MG63 (cell line): ENCODE results near the gene MYOF. TPM values are rescaled to one million over a fixed set of nuclear protein-coding genes. Genes with fewer than 3 reads are reported as not detected.
"Not testable (repeated sequence)": the region's sequence is repeated elsewhere in the genome, so short reads cannot be mapped to it uniquely, and the experiment has no call there.

ENCODE experiments used
- DNase-seq: peaks from one replicate; pipeline ENCODE4 v3.0.0-alpha.2; 2020
- H3K27me3 ChIP-seq: fragments of 250-450 bp; sonication (Bioruptor Pico); 2 replicates; pipeline ENCODE4 v1.5.1; 2020; ENCODE audit warnings: mild to moderate bottlenecking, moderate library complexity
- H3K36me3 ChIP-seq: fragments of 250-450 bp; sonication (Bioruptor Pico); 2 replicates; pipeline ENCODE4 v1.5.1; 2020; ENCODE audit warnings: mild to moderate bottlenecking, moderate library complexity
- H3K4me3 ChIP-seq: fragments of 250-450 bp; sonication (Bioruptor Pico); 2 replicates; pipeline ENCODE4 v1.5.1; 2020; ENCODE audit warnings: mild to moderate bottlenecking, moderate library complexity
- H3K9me3 ChIP-seq: fragments of 250-450 bp; sonication (Bioruptor Pico); 2 replicates; pipeline ENCODE4 v1.5.1; 2020; ENCODE audit warnings: mild to moderate bottlenecking, moderate library complexity
- total RNA-seq: library from RNA; depleted of rRNA; stranded (reverse); fragments of >200 nt; shearing (Covaris generic); gene quantifications from 2 replicates; pipeline ENCODE4 v1.2.3, GENCODE V29; 2014; ENCODE audit warnings: low replicate concordance

Gene MYOF
- total RNA-seq, 1 experiment from 2014 or later, result 75.6 TPM

DNA sequence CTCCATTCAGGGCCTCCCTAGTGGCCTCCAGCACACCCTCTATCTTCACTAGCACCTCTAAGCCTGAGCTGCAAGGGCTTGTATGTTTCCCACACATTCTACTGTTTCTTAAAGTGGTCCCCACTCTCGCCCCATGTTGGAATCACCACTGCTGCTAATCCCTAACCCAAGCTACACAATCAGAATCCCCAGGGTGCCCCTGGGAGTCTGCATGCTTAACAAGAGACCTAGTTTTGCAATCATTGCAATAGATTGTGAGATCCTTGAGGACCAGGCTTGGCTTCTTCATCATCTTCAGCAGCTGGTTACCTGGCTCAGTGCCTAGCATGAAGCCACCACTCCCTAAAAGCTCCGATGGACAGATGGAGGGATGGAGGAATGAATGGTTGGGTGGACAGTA lies 113.9 kb downstream of the MYOF start:
- no peak for DNase-seq
- H3K27me3 ChIP-seq, result no peaks in the 10 kb centered on the region
- H3K4me3 ChIP-seq, result no peak overlapping the region
- peaks cover 92% of the 10 kb centered on the region for H3K36me3 ChIP-seq
- H3K9me3 ChIP-seq, result no peaks in the 10 kb centered on the region

DNA sequence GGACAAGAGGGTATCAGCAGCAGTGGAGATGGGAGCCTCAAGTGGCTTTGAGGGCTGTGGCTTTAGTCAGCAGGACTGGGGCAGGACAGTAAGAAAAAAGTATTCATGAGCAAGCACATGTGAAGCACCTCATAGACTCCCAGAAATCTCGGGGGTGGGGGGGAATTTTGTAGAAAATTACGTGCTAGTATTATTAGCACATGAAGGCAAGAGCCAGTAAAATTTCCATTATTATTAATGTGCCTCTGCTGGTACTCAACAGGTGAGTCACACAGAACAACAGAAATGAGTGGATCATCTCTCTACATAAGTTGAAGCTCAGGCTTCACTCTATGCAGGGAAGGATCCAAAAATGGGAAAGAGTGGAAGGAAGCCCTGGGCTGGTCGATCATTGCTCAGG lies 114.5 kb downstream of the MYOF start:
- Histone ChIP-seq H3K4me3 (no peak overlapping the region), H3K27me3 (no peaks in the 10 kb centered on the region), H3K36me3 (peaks cover 92% of the 10 kb centered on the region), H3K9me3 (no peaks in the 10 kb centered on the region)
- no peak for DNase-seq

DNA sequence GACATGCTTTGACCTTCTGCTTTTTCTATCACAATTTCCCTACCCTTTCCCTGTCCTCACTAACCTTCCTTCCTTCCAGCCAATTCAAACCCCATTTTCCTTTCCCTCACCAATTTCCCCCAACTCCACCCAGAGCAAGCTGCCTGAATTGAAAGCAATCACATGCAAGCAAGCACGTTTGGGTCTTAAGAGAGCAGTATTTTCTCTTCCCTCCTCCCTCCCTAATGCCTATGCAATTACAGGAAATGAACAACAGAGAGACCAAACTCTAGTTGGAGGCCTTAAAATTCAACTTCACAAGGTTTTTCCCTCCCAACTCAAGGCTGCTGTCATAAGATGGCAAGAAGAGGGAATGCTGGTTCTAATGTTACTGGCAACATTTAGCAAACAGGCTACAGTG lies 117.2 kb downstream of the MYOF start:
- H3K27me3 ChIP-seq, result no peaks in the 10 kb centered on the region
- no peak for DNase-seq
- no peaks in the 10 kb centered on the region for H3K9me3 ChIP-seq
- H3K36me3 ChIP-seq, result peaks cover 93% of the 10 kb centered on the region
- H3K4me3 ChIP-seq, result no peak overlapping the region

DNA sequence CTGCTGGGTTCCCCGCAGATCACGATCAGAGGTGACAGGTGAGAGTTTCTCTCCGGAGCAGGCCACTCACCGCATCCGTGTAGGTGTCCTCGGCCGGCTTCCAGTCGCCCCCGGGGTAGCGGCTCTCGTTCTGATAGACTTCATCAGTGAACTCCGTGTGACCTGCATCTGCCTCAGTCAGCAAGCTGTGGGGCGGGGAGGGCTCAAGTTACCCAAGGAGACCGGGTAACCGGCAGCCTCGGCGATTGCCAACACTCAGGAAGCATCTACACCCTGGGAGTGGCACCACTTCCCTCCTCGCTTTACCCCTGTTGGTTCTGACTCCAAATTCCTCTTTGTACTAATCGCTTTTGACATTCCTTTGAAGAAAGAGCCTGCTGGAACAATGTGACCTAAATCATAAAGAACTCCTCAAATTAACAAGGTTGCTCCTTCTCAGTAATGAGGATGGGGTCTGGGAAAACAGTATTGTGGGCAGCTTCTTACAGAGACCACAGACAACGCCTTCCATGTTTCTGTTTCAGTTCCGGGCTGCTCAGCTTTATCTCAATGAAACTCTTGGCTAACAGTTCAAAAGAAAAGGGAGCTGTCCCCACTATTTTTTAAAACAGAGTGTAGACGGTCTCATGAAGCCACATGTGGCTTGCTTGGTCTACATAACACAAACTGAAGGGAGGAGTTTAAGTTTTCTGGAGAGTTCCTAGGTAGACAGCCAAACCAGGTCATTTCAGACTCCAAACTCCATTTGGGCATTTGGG lies 118.1 kb downstream of the MYOF start:
- no peak overlapping the region for H3K4me3 ChIP-seq
- no peaks in the 10 kb centered on the region for H3K9me3 ChIP-seq
- peaks cover 93% of the 10 kb centered on the region for H3K36me3 ChIP-seq
- DNase-seq, result no peak
- H3K27me3 ChIP-seq, result no peaks in the 10 kb centered on the region

DNA sequence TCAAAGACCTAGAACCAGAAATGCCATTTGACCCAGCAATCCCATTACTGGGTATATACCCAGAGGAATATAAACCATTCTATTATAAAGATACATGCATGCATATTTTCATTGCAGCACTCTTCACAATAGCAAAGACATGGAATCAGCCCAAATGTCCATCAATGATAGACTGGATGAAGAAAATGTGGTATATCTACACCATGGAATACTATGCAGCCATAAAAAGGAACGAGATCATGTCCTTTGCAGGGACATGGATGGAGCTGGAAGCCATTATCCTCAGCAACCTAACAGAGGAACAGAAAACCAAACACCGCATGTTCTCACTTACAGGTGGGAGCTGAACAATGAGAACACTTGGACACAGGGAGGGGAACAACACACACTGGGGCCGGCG lies 123.7 kb downstream of the MYOF start:
- not testable (repeated sequence) for H3K4me3 ChIP-seq, H3K27me3 ChIP-seq, H3K9me3 ChIP-seq, DNase-seq
- H3K36me3 ChIP-seq, result peaks cover 94% of the 10 kb centered on the region

DNA sequence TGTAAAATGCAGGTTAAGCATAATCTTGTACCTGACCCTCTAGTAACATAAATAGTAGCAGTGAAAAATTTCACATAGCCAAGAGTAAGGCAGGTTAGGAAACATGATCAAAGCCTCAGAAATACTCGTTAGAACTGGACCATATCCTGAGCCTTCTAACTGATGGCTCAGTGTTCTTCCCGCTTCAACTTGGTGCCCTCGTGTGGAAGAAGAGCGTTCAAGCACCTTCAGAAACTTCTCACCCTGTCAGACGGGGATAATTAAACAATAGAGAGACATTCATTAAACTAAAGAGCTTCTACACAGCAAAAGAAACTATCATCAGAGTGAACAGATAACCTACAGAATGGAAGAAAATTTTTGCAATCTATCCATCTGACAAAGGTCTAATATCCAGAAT lies 124.5 kb downstream of the MYOF start:
- H3K9me3 ChIP-seq, result no peaks in the 10 kb centered on the region
- H3K4me3 ChIP-seq, result no peak overlapping the region
- H3K36me3 ChIP-seq, result peaks cover 95% of the 10 kb centered on the region
- H3K27me3 ChIP-seq, result no peaks in the 10 kb centered on the region
- no peak for DNase-seq

DNA sequence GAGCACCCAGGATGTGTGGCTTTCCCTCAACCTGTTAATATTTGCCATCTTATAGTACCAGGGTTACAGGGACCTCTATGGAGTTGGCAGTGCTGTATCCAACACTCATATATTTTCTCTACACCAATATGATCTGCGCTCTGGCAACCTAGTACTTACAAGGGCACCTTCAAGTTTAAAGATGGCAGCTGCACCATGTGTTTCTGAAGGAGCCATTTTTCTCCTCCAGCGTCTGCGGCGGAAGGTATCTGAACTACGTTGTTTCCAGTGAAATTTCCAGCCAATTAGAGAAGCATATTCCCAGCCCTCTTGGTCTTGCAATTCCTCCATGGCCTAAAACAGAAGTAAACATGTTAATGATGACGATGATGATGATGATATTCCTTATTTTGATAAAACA lies 125.6 kb downstream of the MYOF start:
- H3K36me3 ChIP-seq, result peaks cover 95% of the 10 kb centered on the region
- no peak for DNase-seq
- H3K27me3 ChIP-seq, result no peaks in the 10 kb centered on the region
- H3K9me3 ChIP-seq, result no peaks in the 10 kb centered on the region
- H3K4me3 ChIP-seq, result no peak overlapping the region

DNA sequence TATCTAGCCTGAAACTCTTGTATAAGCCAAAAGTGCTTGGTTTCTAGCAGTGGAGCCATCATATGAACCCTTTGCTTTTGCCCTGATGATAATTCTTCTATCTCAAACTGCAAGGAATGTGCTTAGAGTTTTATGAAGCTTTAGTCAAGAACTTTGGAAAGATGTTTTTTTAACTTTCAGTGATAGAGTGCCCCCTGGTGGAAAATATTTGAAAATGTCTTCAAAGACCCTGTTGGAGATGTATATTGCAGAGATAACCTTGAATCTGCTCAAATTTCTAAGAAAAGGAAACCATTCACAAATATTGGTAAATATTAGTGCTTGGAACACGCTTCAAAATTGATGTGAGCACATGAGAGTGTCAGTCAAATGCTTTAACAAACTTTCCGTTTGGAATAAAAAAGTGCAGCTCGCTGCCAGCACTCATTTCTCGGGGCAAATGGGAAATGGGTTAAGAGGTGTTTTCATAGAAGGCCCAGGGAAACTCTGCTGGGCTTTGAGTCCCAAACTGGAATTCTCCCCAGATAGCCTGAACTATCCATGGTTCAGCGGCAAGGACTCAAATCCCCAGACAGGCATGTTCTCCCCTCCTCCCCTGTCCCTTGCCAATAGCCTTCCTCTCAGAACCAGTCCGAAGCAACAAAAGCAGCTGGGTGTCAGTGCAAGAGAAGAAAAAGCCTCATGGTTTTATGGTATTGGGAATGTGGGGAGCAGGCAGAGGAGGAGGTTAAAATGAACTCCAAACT lies 129.3 kb downstream of the MYOF start:
- H3K27me3 ChIP-seq, result no peaks in the 10 kb centered on the region
- no peak overlapping the region for H3K4me3 ChIP-seq
- peaks cover 96% of the 10 kb centered on the region for H3K36me3 ChIP-seq
- no peak for DNase-seq
- H3K9me3 ChIP-seq, result no peaks in the 10 kb centered on the region

DNA sequence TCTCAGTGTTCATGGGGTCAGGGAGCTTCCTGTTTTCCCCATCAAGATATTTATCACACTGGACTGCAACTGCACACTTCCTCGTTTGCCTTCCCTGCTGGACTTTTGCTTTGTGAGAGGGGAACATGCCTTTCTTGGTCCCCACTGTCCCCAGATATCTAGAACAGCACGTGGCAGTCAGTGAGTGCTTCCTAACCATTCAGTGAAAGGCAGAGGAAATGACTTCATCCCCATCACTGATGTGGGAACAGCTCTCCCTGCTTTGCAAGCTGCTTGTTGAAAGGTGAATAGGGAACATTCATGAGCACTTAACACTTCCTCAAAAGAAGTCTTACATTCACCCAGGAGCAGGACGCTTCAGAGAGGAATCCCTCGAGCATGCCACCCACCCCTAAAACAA lies 135.4 kb downstream of the MYOF start:
- DNase-seq, result no peak
- Histone ChIP-seq H3K36me3 (peaks cover 84% of the 10 kb centered on the region), H3K9me3 (no peaks in the 10 kb centered on the region), H3K4me3 (no peak overlapping the region), H3K27me3 (no peaks in the 10 kb centered on the region)

DNA sequence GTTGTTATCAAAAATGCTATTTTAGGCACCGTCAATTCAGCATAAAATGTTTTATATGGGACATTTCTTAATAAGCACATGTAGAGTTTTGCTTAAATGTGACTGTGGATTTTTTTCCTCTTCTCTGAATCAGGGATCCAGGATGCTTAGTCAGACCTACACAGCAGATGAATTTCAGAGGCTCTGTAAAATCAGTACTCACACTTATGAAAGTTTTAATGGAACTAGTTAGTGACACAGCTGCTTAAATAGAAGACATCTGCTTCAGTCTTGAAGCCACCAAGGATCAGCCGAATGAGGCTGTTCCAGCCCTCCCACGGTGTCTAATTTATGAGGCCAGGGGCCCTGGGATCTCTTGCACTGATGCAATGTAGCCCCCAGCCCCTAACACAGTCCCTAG lies 136.0 kb downstream of the MYOF start:
- no peak overlapping the region for H3K4me3 ChIP-seq
- H3K9me3 ChIP-seq, result no peaks in the 10 kb centered on the region
- no peaks in the 10 kb centered on the region for H3K27me3 ChIP-seq
- DNase-seq, result no peak
- H3K36me3 ChIP-seq, result peaks cover 82% of the 10 kb centered on the region

DNA sequence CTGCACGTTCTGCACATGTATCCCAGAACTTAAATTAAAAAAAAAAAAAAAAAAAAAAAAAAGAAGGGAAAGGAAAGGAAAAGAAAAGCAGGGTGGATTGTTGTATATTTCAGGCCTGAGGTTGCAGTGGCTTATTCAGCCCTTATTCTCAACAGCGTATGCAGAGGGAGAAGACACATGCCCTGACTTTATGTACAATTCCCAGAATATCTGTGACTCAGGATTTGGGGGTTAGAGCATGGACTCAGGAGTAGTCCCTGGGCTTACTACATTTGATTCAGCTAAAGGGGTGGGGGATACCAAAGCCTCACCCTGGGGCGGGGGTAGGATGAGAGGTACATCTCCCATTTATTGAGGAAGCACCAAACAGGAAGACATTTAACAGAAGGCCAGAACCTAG lies 137.4 kb downstream of the MYOF start:
- no peak for DNase-seq
- H3K36me3 ChIP-seq, result peaks cover 74% of the 10 kb centered on the region
- no peaks in the 10 kb centered on the region for H3K9me3 ChIP-seq
- no peak overlapping the region for H3K4me3 ChIP-seq
- H3K27me3 ChIP-seq, result no peaks in the 10 kb centered on the region

DNA sequence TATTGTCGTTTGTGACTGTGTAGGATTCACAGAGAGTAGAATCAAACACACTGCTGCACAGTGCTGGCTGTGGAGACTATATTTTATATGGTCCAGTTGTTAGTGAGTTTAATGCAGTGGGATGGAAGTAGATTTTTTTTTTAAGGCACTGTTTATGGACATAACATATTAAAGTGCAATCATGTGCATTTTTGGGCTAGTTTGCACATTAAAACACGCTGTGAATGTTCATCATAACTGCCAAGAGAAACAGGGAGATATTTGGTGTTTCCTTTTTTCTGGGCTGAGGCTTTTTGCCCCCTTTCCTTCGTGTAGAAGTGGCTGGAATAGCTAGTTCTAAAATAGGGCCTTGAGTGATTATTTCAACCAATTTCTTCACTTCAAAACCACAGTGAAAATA lies 139.2 kb downstream of the MYOF start:
- no peaks in the 10 kb centered on the region for H3K9me3 ChIP-seq
- no peak overlapping the region for H3K4me3 ChIP-seq
- H3K36me3 ChIP-seq, result peaks cover 68% of the 10 kb centered on the region
- H3K27me3 ChIP-seq, result no peaks in the 10 kb centered on the region
- no peak for DNase-seq

DNA sequence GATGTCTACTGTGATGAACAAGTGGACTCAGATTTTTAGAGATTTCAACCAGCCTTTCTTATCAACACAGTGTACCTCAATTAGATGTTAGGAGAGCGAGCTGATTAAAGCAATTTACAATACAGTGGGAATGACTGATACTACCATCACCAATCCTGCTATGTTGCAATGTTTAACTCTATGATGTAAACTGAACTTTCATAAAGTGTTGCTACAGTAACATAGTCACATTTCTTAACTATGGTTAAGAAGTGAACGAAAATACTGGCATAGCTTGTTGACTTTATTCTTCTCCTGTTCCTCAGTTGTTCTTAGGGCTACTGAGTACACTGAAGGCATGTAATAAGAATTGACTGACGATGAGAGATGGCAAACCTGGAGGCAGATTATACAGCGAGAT lies 139.8 kb downstream of the MYOF start:
- H3K4me3 ChIP-seq, result no peak overlapping the region
- no peaks in the 10 kb centered on the region for H3K27me3 ChIP-seq
- H3K36me3 ChIP-seq, result peaks cover 71% of the 10 kb centered on the region
- DNase-seq, result no peak
- no peaks in the 10 kb centered on the region for H3K9me3 ChIP-seq

DNA sequence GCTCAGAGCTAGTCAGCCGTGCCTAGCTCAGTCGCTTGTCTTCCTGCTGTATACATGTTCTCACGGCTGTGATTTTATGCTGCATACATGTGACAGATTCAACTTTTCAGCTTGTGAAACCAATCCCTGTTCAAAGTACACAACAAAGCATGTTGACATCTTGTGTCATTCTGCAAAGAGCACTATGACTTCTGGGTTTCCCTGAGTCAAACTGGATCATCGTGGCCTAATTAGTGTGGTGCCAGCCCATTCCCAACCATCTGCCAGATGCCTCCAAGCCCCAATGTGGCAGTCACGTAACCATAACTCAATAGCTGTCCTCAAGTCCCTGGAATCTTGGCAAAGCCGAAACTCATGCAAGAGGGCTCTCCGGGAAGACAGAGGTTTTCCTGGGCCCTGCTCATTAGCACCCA lies 144.8 kb downstream of the MYOF start:
- Histone ChIP-seq H3K36me3 (peaks cover 76% of the 10 kb centered on the region), H3K9me3 (no peaks in the 10 kb centered on the region), H3K4me3 (no peak overlapping the region), H3K27me3 (no peaks in the 10 kb centered on the region)
- no peak for DNase-seq

DNA sequence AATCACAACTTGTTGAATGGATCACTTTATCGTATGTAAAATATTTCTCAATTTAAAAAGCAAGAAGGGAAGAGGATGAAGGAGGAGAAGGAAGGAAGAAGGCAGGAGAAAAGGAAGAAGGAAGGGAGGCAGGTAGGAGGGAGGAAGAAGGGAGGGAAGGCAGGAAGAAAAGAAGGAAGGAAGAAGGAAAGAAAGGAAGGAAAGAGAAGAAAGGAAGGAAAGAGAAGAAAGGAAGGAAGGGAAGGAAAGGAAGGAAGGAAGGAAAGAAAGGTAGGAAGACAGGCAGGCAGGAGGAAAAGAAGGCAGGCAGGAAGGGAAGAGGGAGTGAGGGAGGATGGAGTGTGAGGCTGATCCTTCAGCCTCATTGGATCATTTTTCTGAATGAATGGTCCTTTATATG lies 145.5 kb downstream of the MYOF start:
- DNase-seq, result no peak
- Histone ChIP-seq H3K36me3 (peaks cover 74% of the 10 kb centered on the region), H3K27me3 (no peaks in the 10 kb centered on the region), H3K4me3 (no peak overlapping the region), H3K9me3 (no peaks in the 10 kb centered on the region)

DNA sequence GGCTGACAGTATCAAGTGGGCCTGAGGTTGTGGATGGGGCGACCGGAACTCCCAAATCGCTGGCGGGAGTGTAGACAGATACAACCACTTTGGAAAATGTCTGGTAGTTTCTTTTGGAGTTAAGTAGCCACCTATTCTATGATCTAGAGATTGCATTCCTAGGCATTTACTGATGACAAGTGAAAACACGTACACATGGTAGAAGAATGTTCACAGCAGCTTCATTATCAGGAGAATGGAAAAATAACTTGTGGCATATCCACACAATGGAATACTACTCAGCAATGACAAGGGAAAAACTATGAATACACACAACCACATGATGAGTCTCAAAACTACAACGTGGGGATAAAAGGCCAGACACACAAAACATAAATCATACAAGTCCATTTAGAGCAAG lies 146.0 kb downstream of the MYOF start:
- Histone ChIP-seq H3K9me3 (no peaks in the 10 kb centered on the region), H3K36me3 (peaks cover 72% of the 10 kb centered on the region), H3K27me3 (no peaks in the 10 kb centered on the region), H3K4me3 (no peak overlapping the region)
- no peak for DNase-seq

DNA sequence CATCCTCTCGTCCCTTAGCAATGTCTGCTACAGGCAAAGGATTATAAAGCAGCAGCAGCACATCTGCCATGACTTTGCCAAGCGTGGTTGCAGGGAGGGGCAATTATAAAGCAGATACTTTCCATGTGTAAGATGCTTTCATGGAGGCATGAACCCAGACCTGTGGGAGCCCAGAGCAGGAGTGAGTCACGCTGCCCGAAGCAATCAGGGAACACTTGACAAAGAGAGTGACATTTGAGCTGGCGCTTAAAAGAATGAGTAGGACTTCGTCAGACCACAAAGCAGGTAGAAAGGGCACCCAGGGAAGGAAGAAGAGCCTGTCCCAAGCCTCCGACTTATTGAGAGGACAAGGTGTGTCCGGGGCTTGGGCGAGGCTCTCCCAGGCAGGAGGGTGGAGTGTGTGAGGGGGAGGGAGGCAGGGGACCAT lies 147.2 kb downstream of the MYOF start:
- Histone ChIP-seq H3K9me3 (no peaks in the 10 kb centered on the region), H3K4me3 (no peak overlapping the region), H3K27me3 (no peaks in the 10 kb centered on the region), H3K36me3 (peaks cover 69% of the 10 kb centered on the region)
- peak; percentile 1 for DNase-seq

DNA sequence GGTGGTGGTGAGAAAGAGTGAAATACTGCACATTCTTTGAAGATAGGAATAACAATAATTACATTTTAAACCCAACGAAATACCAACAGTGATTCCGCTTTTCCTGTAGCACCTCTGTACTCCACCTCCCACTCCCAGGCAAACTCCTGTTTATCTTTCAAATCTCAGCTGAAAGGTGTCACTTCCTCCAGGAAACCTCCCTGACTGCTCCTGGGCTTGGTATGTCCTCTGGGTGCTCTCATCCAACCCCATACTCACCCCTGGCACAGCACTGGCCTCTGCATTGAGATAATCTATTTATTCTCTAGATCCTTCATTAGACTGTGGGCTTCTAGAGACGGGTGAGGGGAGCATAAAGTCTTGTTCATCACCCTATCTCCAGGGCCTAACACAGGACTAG lies 148.0 kb downstream of the MYOF start:
- no peak overlapping the region for H3K4me3 ChIP-seq
- H3K9me3 ChIP-seq, result no peaks in the 10 kb centered on the region
- no peak for DNase-seq
- peaks cover 73% of the 10 kb centered on the region for H3K36me3 ChIP-seq
- no peaks in the 10 kb centered on the region for H3K27me3 ChIP-seq
